KOPT-K1 (cell line): ENCODE data around the gene GAS7.

ENCODE experiments used
- H3K27ac ChIP-seq: fragments of 200-600 bp; sonication (generic); 2 replicates; pipeline ENCODE4 v1.5.1; 2016; ENCODE audit warnings: antibody characterized with exemption, mild to moderate bottlenecking, low read depth, low read length; ENCODE audit not compliant: poor library complexity, severe bottlenecking
- H3K36me3 ChIP-seq: fragments of 200-600 bp; sonication (generic); 2 replicates; pipeline ENCODE4 v1.5.1; 2017; ENCODE audit warnings: antibody characterized with exemption, mild to moderate bottlenecking, low read length, moderate library complexity; ENCODE audit not compliant: insufficient read depth
- H3K9me3 ChIP-seq: fragments of 200-600 bp; sonication (generic); 2 replicates; pipeline ENCODE4 v1.5.1; 2017; ENCODE audit warnings: antibody characterized with exemption, low read length, mild to moderate bottlenecking; ENCODE audit not compliant: insufficient read depth, poor library complexity, severe bottlenecking

The GAS7 gene

DNA sequence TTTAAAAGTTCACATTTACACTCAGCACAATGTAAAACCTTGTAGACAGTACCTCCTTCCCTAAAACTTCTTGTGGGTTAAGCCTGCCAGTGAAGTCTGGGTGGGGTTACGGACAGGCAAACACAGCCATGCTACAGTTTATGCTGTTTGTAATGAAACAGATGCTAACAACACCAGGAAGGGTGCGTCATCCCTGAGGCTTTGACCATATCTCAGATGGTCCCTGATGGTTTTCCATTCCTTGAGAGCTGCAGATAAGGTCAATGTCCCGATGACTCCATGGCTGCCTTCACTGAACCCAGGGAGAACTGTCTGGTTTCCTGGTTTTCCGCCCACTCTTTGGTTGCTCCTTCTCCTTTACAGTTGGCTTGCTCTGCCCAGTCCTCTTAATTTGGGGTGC, 29.1 kb downstream of the GAS7 start:
- Histone ChIP-seq H3K36me3 (no peaks in the 10 kb centered on the region), H3K9me3 (no peaks in the 10 kb centered on the region), H3K27ac (no peak overlapping the region)

DNA sequence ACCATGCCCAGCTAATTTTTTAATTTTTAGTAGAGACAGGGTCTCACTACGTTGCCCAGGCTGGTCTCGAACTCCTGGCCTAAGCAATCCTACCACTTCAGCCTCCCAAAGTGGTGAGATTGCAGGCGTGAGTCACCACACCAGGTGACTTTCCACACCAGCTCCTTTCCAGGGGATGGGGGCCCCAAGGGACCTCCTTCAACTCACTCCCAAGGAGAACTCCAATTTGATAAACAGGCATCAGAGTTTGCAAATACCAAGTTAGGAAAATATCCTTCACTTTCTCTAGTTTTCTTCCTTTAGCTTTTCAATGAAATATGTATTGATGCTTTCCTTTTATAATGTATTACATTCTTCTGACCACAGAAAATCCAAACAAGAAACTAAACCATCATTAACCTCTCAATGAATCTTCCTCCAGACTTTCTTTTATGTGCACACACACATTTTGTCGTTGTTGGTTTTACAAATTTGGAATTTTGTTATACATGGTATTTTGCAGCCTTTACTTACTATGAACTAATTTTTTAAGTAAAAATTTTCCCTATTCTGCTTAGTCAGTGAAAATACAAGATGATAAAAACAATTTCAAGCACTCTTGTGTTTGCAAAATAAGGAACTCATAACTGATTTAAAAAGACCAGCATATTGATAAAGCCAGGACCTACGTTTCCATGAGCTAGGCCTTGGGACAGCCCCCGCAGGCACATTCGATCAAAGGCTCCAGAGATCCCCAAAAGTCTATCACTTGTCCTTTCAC, 32.0 kb downstream of the GAS7 start:
- H3K36me3 ChIP-seq = no peaks in the 10 kb centered on the region
- no peaks in the 10 kb centered on the region for H3K9me3 ChIP-seq
- no peak overlapping the region for H3K27ac ChIP-seq

DNA sequence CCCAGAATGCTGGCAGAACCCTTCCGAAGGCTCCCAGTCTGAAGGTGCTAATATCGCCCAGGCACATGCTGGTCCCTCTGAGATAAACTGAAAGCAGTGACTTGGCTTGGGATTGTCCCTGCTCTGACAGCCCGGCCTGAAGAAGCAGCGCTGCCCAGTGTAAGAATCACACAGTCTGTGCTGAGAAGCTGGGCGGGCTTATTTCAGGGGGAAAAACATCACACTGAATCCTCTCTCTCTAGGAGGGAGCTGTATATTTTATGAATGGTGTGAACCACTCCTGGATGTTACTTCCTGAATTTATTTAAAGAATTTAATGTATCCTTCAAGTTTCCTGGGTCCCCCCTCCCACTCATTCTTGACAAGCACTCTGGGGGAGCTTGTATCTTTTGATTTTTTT, 36.3 kb downstream of the GAS7 start:
- Histone ChIP-seq H3K27ac (no peak overlapping the region), H3K36me3 (no peaks in the 10 kb centered on the region), H3K9me3 (no peaks in the 10 kb centered on the region)

DNA sequence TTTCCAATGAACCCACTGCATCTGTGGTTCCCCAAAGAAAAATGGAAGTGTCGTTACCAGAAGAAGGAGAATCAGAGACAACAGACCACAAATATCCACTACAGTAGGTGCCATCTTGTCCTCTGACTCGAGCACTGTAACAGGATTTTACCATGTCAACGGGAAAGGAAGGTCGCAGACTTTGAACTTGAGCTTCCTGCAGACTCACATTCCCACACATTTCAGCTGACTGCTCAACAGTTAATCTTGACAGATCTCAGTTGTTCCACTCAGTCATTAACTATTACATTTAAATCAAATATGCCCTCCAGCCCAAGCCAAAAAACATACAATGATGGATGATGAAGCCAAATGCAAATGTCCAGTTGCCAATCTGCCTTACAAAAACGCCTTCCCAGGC, 37.0 kb downstream of the GAS7 start:
- H3K36me3 ChIP-seq = no peaks in the 10 kb centered on the region
- no peaks in the 10 kb centered on the region for H3K9me3 ChIP-seq
- H3K27ac ChIP-seq = no peak overlapping the region

DNA sequence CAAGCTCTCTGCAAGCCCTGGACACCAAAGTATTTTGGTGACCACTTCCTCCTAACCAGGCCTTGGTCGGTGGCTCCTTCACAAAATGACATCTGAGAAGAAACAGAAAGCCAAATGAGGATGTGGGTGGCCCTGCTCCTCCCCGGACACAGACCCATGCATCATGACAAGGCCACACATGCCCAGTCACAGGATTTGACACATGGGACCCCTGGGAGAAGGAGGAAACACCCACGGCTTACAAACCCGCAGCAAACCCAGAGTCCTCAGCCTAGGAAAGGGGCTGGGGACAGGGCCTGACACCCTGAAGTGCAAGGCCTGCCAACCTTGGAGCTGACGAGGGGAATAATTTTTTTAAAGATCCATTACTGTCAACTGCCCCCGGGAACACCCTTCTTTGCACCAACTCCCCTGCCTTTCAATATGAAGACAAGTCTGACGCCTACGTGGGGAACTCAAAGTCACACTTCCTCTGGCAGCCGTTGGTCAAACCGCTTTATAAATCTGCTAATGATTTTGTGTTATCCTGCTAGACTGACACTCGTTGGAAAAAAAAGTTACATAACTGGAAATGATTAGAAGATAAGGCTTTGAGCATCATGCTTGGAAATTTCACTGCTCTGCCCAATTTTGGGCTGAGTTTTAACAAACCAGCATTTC, 41.3 kb downstream of the GAS7 start:
- Histone ChIP-seq H3K36me3 (no peaks in the 10 kb centered on the region), H3K27ac (peak overlapping the region; percentile 81), H3K9me3 (no peaks in the 10 kb centered on the region)

DNA sequence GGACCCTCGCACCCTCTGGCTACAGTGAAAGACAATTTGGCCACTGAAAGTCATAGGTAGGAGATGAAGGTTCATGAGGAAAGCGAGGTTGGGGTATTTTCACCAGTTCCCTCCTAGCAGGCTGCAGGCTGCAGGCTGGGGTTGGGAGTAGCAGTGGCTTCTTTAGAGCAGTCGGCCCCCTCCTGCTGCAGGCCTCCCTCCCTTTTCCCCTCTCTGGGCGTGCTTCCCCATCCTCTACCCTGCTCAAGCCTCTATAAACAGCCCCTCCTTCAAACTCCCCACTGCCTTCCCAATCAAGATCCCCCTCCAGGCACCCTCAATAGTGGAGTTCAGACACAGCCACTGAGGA, 41.8 kb downstream of the GAS7 start:
- Histone ChIP-seq H3K27ac (peak overlapping the region; percentile 81), H3K9me3 (no peaks in the 10 kb centered on the region)

DNA sequence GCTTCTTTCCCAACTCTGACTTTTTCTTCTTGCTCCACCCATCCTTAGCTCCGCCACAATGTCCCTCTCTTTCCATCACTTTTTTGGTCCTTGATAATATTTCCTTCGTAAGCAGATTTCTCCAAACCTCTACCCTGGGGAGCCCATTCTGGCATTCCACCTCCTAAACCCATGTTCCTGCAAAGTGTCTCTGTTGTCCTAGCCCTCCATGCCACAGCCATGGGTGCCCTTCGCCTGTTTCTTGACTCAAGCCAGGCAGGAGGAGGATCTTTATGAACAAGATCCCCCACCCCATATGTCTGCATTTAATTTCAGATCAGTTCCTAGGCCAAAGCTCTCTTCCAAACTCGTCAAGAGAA, 42.4 kb downstream of the GAS7 start:
- H3K36me3 ChIP-seq = no peaks in the 10 kb centered on the region
- H3K9me3 ChIP-seq = no peaks in the 10 kb centered on the region
- peak overlapping the region; percentile 81 for H3K27ac ChIP-seq

More for the DNA sequence above, 41.8 kb downstream of the GAS7 start:
- H3K36me3 ChIP-seq = no peaks in the 10 kb centered on the region

DNA sequence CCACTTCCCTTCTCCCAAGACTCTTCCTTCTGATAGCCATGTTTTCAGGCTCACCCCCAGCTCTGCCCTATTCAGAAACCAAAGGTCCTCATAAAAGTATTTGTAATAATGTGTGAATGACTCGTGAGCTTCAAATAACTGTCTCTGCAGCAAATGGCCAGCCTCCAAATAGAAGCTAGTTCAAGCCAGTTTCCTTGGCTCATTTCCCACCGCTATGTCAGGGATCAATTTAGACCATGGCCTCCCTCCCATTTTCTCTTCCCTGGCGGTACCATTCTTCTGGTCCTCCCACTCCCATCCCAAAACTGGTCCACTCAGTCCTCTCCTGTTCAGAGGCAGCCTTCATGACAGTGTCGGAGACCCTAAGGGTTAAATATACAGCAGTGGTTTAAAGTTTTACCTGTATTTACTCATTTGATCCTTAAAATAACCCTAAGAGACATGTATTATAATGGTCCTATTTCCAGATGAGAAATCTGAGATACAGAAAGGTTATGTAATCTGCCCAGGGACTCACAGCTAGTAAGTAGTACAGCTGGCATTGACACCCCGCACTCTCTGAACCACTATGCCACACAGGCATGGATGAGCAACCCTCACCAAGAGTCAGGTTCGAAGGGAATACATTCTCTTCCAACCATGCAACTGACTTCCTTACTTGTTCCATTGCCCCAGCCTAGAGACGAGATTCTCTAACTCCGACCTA, 42.9 kb downstream of the GAS7 start:
- no peaks in the 10 kb centered on the region for H3K9me3 ChIP-seq
- H3K36me3 ChIP-seq = no peaks in the 10 kb centered on the region
- no peak overlapping the region for H3K27ac ChIP-seq

DNA sequence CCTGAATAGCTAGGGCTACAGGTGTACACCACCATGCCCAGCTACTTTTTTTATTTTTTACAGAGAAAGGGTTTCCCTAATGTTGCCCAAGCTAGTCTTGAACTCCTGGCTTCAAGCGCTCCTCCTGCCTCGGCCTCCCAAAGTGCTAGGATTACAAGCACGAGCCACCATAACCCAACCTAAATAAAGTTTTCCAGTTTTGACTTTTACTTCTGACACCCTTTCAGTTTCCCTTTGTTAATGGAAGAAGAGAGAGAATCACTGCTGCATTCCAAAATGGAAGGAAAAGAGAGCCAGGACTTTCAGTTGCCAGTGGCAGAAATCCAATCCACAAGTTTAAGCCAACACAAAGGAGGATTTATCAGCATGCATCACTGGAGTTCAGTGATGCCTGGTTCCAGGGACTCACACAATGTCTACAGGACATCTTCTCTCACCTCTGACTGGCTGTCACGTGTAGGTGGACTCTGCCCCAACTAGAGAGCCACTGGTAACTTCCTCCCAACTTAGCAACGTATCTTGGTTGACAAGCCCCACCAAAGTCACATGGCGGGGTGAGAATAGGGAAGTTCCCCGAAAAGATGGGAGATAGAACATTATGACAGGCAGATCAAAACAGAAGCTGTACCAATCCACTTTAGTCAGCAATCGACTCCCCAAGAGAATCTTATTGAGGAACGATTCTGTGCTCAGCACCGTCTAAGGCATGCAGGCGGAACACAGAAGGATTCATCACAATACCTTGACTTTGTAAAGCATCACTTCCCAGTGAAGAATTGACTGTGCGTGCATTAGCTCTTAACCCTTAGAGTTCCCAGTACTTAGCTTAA, 46.5 kb downstream of the GAS7 start:
- Histone ChIP-seq H3K9me3 (no peaks in the 10 kb centered on the region), H3K27ac (peak overlapping the region; percentile 61)

DNA sequence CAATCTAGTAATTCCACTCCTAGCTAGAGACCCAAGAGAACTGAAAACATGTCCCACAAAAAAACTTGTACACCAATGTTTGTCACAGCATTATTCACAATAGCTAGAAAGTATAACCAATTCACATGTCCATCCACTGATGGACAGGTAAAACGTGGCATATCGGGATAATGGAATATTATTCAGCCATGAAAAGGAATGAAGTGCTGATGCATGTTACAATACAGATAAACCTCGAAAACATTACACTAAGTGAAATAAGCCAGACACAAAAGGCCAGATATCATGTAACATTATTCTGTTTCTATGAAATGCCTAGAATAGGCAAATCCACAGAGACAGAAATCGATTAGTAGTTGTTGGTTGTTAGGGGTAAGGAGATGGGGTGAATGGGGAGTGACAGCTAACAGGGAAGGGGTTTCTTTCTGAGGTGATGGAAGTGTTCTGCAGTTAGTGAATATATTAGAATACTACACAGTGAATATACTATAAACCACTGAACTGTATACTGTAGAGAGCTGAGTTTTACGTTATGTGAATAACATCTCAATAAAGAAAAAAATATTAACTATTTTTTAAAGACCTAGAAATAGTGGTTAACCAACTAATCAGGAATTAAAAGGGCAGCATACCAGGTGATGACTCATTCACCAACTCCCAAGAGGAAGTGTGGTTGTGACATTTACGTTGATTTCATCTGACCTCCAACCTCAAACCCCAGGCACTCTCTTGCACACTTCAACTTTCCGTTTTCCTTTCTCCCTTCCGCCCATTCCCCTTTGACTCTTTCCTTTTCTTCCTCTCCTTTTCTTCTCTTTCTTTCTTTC, 48.6 kb downstream of the GAS7 start:
- H3K36me3 ChIP-seq = no peaks in the 10 kb centered on the region
- no peaks in the 10 kb centered on the region for H3K9me3 ChIP-seq
- H3K27ac ChIP-seq = peak overlapping the region; percentile 87

More for the DNA sequence above, 46.5 kb downstream of the GAS7 start:
- no peaks in the 10 kb centered on the region for H3K36me3 ChIP-seq

DNA sequence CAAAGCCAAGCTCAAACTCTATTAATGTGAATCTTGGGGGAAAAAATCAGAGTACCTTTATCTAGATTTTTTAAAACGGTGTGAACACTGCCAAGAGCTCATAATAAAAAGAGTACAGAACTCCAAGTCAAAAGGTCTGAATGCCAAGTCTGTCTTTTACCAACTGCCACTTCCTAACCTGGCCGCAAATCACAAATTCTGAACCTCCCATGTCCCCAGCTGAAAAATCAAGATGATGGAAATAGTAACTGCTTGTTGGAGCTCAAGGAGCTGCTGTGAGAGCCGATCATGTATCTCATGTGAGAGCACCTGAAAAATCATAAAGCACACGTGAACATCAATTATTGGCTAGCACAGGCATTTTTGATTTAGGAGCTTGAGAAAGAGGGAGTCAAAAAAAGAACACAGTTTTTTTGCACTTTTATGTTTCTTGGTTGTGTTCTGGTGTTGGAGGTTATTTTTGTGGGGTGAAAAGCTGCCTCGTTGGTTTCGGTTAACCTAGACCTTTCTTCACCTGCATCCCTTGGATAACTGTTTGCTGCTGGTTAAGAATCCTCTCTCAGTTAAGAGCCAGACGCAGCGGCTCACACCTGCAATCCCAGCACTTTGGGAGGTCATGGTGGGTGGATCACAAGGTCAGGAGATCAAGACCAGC, 50.5 kb downstream of the GAS7 start:
- no peaks in the 10 kb centered on the region for H3K9me3 ChIP-seq
- H3K36me3 ChIP-seq = no peaks in the 10 kb centered on the region
- H3K27ac ChIP-seq = peak overlapping the region; percentile 87

DNA sequence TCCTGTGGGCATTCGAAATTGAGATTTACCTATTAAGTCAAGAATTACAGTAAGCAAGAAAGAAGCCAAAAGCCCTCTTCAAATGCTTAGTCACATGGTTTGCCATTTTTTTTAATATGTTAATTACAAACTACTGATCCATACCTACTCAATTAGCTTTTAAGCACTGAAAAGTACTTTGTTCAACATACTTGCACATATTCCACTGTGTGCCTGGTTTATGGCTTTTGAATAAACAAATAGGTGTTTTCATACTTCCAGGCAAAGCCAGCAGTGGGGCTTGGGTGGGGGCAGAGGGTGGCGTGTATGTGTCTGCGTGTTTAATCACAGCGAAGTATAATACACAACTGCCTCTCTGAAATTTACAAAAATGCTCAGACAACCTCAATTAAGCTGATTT, 51.4 kb downstream of the GAS7 start:
- H3K36me3 ChIP-seq = no peaks in the 10 kb centered on the region
- peak overlapping the region; percentile 87 for H3K27ac ChIP-seq

DNA sequence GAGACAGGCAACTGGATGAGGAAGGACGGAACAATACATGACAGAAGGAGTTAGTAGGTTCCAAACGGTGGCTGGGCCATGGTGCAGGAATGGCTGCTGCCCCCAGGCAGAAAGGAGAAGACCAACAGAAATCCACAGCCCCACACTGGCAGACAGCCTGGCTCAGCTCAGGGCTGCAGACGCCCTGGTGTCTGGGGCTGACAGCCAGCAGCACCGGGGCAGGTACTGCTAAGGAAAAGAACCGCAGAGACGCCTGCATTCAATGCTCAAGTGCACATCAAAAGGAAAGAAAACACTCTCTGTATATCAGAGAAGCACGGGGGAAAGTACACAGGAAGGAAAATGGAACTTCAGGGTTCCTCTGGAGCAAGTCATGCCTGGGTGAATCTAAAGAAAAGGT, 53.4 kb downstream of the GAS7 start:
- Histone ChIP-seq H3K36me3 (no peaks in the 10 kb centered on the region), H3K9me3 (no peaks in the 10 kb centered on the region), H3K27ac (peak overlapping the region; percentile 87)

More for the DNA sequence above, 51.4 kb downstream of the GAS7 start:
- H3K9me3 ChIP-seq = no peaks in the 10 kb centered on the region

DNA sequence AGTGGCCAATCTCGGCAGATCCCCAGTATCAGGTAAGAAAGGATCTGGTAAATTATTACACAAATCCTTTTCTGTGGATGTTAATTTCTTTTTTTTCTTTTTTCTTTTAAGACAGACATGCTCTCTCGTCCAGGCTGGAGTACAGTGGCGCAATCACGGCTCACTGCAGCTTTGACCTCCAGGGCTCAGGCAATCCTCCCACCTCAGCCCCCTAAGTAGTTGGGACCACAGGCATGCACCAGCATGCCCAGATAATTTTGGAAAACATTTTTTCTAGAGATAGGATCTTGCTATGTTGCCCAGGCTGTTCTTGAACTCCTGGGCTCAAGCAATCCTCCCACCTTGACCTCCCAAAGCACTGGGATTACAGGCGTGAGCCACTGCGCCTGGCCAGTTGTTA, 54.0 kb downstream of the GAS7 start:
- Histone ChIP-seq H3K9me3 (no peaks in the 10 kb centered on the region), H3K36me3 (no peaks in the 10 kb centered on the region), H3K27ac (peak overlapping the region; percentile 87)
